ENCODE data around the gene AXL.
A peak's percentile ranks its signal among the peaks of the same experiment; 100 is the strongest.
"Not testable (repeated sequence)": the region's sequence is repeated elsewhere in the genome, so short reads cannot be mapped to it uniquely, and the experiment has no call there.

AXL gene
- long read RNA-seq, donor 1, full-length matches to known transcripts: 2 of 2 reads
- long read RNA-seq, donor 1, partial matches to known transcripts: 0 of 2 reads
- long read RNA-seq, donor 1, other reads (novel, unspliced or antisense): 0 of 2 reads
- long read RNA-seq, donor 2, full-length matches to known transcripts: 1 of 1 reads
- long read RNA-seq, donor 2, partial matches to known transcripts: 0 of 1 reads
- long read RNA-seq, donor 2, other reads (novel, unspliced or antisense): 0 of 1 reads
- long read RNA-seq, donor 3, full-length matches to known transcripts: 1 of 1 reads
- long read RNA-seq, donor 3, partial matches to known transcripts: 0 of 1 reads
- long read RNA-seq, donor 3, other reads (novel, unspliced or antisense): 0 of 1 reads
- long read RNA-seq, donor 4, partial matches to known transcripts: 47 of 48 reads
- long read RNA-seq, donor 4, other reads (novel, unspliced or antisense): 0 of 48 reads
- long read RNA-seq, donor 5, full-length matches to known transcripts: 1 of 8 reads
- long read RNA-seq, donor 5, partial matches to known transcripts: 7 of 8 reads
- long read RNA-seq, donor 5, other reads (novel, unspliced or antisense): 0 of 8 reads
- long read RNA-seq, donor 6, full-length matches to known transcripts: 2 of 39 reads
- long read RNA-seq, donor 6, partial matches to known transcripts: 37 of 39 reads
- long read RNA-seq, donor 6, other reads (novel, unspliced or antisense): 0 of 39 reads
- long read RNA-seq, donor 7: 0 reads
- long read RNA-seq, donor 8, full-length matches to known transcripts: 2 of 15 reads
- long read RNA-seq, donor 8, partial matches to known transcripts: 13 of 15 reads
- long read RNA-seq, donor 8, other reads (novel, unspliced or antisense): 0 of 15 reads

- peak; percentile 85 for DNase-seq
Observed at GRCh38 chr19:41218615-41219507, at the start of gene AXL. Gene AXL (plus strand): TSS chr19:41219223. CDS start chr19:41219393, 170 bp downstream.

GRCh38 chr19:41172297-41173164, 46.5 kb upstream of the AXL start:
- DNase-seq: no peak

GRCh38 chr19:41174297-41174928, 44.6 kb upstream of the AXL start:
- DNase-seq: no peak

- DNase-seq: no peak
Observed at GRCh38 chr19:41175801-41176777, 42.9 kb upstream of the AXL start.

- DNase-seq: not testable (repeated sequence)
Observed at GRCh38 chr19:41180173-41180572, 38.9 kb upstream of the AXL start.

GRCh38 chr19:41186971-41187883, 31.8 kb upstream of the AXL start:
- DNase-seq: no peak

- no peak for DNase-seq
Observed at GRCh38 chr19:41187884-41188279, 31.1 kb upstream of the AXL start.

- DNase-seq: no peak
Observed at GRCh38 chr19:41189425-41190065, 29.5 kb upstream of the AXL start.

- DNase-seq: peak; percentile 45
Observed at GRCh38 chr19:41192574-41193429, 26.2 kb upstream of the AXL start, which contains the start of gene CYP2S1. Gene CYP2S1 (plus strand): TSS chr19:41193219. CDS start chr19:41193265, 46 bp downstream.

- DNase-seq: no peak
Observed at GRCh38 chr19:41193430-41194156, 25.4 kb upstream of the AXL start.

- no peak for DNase-seq
Observed at GRCh38 chr19:41194157-41194552, 24.9 kb upstream of the AXL start.

- no peak for DNase-seq
Observed at GRCh38 chr19:41195675-41196497, 23.1 kb upstream of the AXL start.

- no peak for DNase-seq
Observed at GRCh38 chr19:41198559-41198958, 20.5 kb upstream of the AXL start.

- no peak for DNase-seq
Observed at GRCh38 chr19:41203371-41203770, 15.7 kb upstream of the AXL start.

- peak; percentile 44 for DNase-seq
Observed at GRCh38 chr19:41204338-41204737, 14.7 kb upstream of the AXL start.

Data from right kidney (tissue), 9 donors.